ENCODE data around the gene YBX1. TPM values are rescaled to one million over a fixed set of nuclear protein-coding genes. Genes with fewer than 3 reads are reported as not detected.

Gene YBX1
- total and polyA plus RNA-seq, 9 donors = 671 to 1,154 (median 1,053) TPM

Other genes starting within 250 kb of the YBX1 start
- gene ZMYND12, start 226.4 kb upstream of the YBX1 start, total RNA-seq = 0.80 TPM
- gene ZMYND12, start 226.4 kb upstream of the YBX1 start, polyA plus RNA-seq (ENCODE audit: insufficient read depth in 1 of 8, insufficient read length in 8 of 8, low replicate concordance in 1 of 8) = 1 to 10 TPM in 1 of 8 donors, under 1 TPM in 7; 0.56 to 1.6 (median 0.87) TPM
- 39.5 TPM for gene PPCS, start 225.9 kb upstream of the YBX1 start, total RNA-seq
- 10 to 100 TPM; 35.1 to 41.0 (median 39.5) TPM for gene PPCS, start 225.9 kb upstream of the YBX1 start, polyA plus RNA-seq (ENCODE audit: insufficient read depth in 1 of 8, insufficient read length in 8 of 8, low replicate concordance in 1 of 8)
- 1.7 TPM for gene CCDC30, start 219.1 kb upstream of the YBX1 start, total RNA-seq
- 1 to 10 TPM; 1.2 to 3.5 (median 1.9) TPM for gene CCDC30, start 219.1 kb upstream of the YBX1 start, polyA plus RNA-seq (ENCODE audit: insufficient read depth in 1 of 8, insufficient read length in 8 of 8, low replicate concordance in 1 of 8)
- gene PPIH, start 24.0 kb upstream of the YBX1 start, total RNA-seq = 50.1 TPM
- 10 to 100 TPM; 37.2 to 43.4 (median 40.2) TPM for gene PPIH, start 24.0 kb upstream of the YBX1 start, polyA plus RNA-seq (ENCODE audit: insufficient read depth in 1 of 8, insufficient read length in 8 of 8, low replicate concordance in 1 of 8)
- 0.53 TPM for gene CLDN19, start 57.8 kb downstream of the YBX1 start, total RNA-seq
- gene CLDN19, start 57.8 kb downstream of the YBX1 start, polyA plus RNA-seq (ENCODE audit: insufficient read depth in 1 of 8, insufficient read length in 8 of 8, low replicate concordance in 1 of 8) = 1 to 10 TPM in 2 of 8 donors, under 1 TPM in 6; 0.10 to 3.5 (median 0.66) TPM
- 72.3 TPM for gene P3H1, start 84.6 kb downstream of the YBX1 start, total RNA-seq
- 100 to 1,000 TPM in 1 of 8 donors, 10 to 100 TPM in 7; 51.7 to 103 (median 72.5) TPM for gene P3H1, start 84.6 kb downstream of the YBX1 start, polyA plus RNA-seq (ENCODE audit: insufficient read depth in 1 of 8, insufficient read length in 8 of 8, low replicate concordance in 1 of 8)
- gene C1orf50, start 84.8 kb downstream of the YBX1 start, total RNA-seq = 5.2 TPM
- gene C1orf50, start 84.8 kb downstream of the YBX1 start, polyA plus RNA-seq (ENCODE audit: insufficient read depth in 1 of 8, insufficient read length in 8 of 8, low replicate concordance in 1 of 8) = 10 to 100 TPM in 3 of 8 donors, 1 to 10 TPM in 5; 4.6 to 12.9 (median 8.9) TPM
- 0.18 TPM for gene TMEM269, start 102.6 kb downstream of the YBX1 start, total RNA-seq
- gene TMEM269, start 102.6 kb downstream of the YBX1 start, polyA plus RNA-seq (ENCODE audit: insufficient read depth in 1 of 8, insufficient read length in 8 of 8, low replicate concordance in 1 of 8) = 1 to 10 TPM in 1 of 8 donors, under 1 TPM in 7; 0.56 to 1.2 (median 0.80) TPM
- 6.7 TPM for gene ERMAP, start 134.7 kb downstream of the YBX1 start, total RNA-seq
- gene ERMAP, start 134.7 kb downstream of the YBX1 start, polyA plus RNA-seq (ENCODE audit: insufficient read depth in 1 of 8, insufficient read length in 8 of 8, low replicate concordance in 1 of 8) = 10 to 100 TPM in 2 of 8 donors, 1 to 10 TPM in 6; 6.9 to 10.9 (median 8.4) TPM
- gene SVBP, start 135.0 kb downstream of the YBX1 start, total RNA-seq = 51.9 TPM
- gene SVBP, start 135.0 kb downstream of the YBX1 start, polyA plus RNA-seq (ENCODE audit: insufficient read depth in 1 of 8, insufficient read length in 8 of 8, low replicate concordance in 1 of 8) = 10 to 100 TPM; 39.1 to 55.5 (median 48.9) TPM
- 9.9 TPM for gene ZNF691, start 164.2 kb downstream of the YBX1 start, total RNA-seq
- 10 to 100 TPM in 4 of 8 donors, 1 to 10 TPM in 4; 8.6 to 10.7 (median 10.1) TPM for gene ZNF691, start 164.2 kb downstream of the YBX1 start, polyA plus RNA-seq (ENCODE audit: insufficient read depth in 1 of 8, insufficient read length in 8 of 8, low replicate concordance in 1 of 8)